ENCODE measurements around the gene ENTPD7. TPM values are rescaled to one million over a fixed set of nuclear protein-coding genes. Genes with fewer than 3 reads are reported as not detected.

Gene ENTPD7
- total and polyA plus RNA-seq, 9 of the 15 experiments (the other 6 are each of a cell fraction or from before 2014, with no cell fraction given), result 1.4 to 13.9 (median 8.5) TPM

DNA sequence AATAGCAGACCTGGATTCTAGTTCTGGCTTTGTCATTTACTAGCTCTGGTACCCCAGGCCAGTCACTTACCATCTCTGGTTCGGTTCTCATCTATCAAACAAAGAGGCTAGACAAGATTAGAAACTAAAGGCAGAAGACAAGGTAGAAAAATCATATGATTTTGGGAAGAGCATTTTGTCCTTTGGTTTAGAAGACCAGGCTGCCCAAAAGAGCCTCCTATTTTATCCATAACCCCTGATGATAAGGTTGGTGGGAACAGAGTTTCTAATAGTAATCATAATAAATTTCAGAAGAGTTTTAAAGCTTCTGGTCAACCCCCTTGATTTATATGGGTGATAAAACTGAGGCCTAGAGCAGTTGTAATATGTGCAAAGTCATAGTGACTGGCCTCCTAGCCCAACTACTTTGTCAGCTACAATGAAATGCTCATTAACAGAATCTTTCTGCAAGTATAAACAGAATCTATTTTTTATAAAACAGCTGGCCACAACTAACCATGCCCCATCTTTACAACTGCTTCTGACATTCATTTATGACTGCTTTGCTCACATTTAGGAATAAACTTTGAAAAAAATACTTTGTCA is 49.2 kb downstream of the ENTPD7 start (continued):
- TF ChIP-seq MAZ (CRISPR knock-in tag; conservative IDR thresholded peaks at IDR 0.05 in 1 of 2, IDR thresholded peaks at IDR 0.05 in 1 of 2) (no peak), ZSCAN32 (CRISPR knock-in tag; IDR thresholded peaks at IDR 0.05) (no peak), HNRNPLL (IDR thresholded peaks at IDR 0.05; ENCODE audit: low read depth, low read length, poor library complexity, severe bottlenecking) (no peak), TFAM (CRISPR knock-in tag; conservative IDR thresholded peaks at IDR 0.05) (no peak), RAD21 (CRISPR knock-in tag; conservative IDR thresholded peaks at IDR 0.05 in 1 of 2, IDR thresholded peaks at IDR 0.05 in 1 of 2) (no peak), GABPA (tag; conservative IDR thresholded peaks at IDR 0.05; ENCODE audit: low read depth) (no peak), TAF9B (IDR thresholded peaks at IDR 0.05; ENCODE audit: partially characterized antibody) (no peak), SMARCA4 (IDR thresholded peaks at IDR 0.05) (0 out of 2 replicates have a peak, but pooled peaks have one; percentile 16), HEY1 (CRISPR knock-in tag; IDR thresholded peaks at IDR 0.05; ENCODE audit: borderline replicate concordance) (no peak), TBL1XR1 (IDR thresholded peaks at IDR 0.05; ENCODE audit: low read length in 2 of 2) (no peak), ZNF146 (CRISPR knock-in tag; IDR thresholded peaks at IDR 0.05; ENCODE audit: unreplicated experiment) (no peak), ETV6 (IDR thresholded peaks at IDR 0.05; ENCODE audit: borderline replicate concordance in 1 of 2, low read depth in 2 of 2, low read length in 1 of 2) (no peak), ETV6 (CRISPR knock-in tag; IDR thresholded peaks at IDR 0.05; ENCODE audit: borderline replicate concordance) (no peak), ZBED1 (IDR thresholded peaks at IDR 0.05) (no peak), NR1H2 (CRISPR knock-in tag; IDR thresholded peaks at IDR 0.05) (no peak), RFX7 (CRISPR knock-in tag; IDR thresholded peaks at IDR 0.05) (no peak), NFE2 (IDR thresholded peaks at IDR 0.05; ENCODE audit: low read depth) (peak; percentile 94)
- TF ChIP-seq, protein P1, sequence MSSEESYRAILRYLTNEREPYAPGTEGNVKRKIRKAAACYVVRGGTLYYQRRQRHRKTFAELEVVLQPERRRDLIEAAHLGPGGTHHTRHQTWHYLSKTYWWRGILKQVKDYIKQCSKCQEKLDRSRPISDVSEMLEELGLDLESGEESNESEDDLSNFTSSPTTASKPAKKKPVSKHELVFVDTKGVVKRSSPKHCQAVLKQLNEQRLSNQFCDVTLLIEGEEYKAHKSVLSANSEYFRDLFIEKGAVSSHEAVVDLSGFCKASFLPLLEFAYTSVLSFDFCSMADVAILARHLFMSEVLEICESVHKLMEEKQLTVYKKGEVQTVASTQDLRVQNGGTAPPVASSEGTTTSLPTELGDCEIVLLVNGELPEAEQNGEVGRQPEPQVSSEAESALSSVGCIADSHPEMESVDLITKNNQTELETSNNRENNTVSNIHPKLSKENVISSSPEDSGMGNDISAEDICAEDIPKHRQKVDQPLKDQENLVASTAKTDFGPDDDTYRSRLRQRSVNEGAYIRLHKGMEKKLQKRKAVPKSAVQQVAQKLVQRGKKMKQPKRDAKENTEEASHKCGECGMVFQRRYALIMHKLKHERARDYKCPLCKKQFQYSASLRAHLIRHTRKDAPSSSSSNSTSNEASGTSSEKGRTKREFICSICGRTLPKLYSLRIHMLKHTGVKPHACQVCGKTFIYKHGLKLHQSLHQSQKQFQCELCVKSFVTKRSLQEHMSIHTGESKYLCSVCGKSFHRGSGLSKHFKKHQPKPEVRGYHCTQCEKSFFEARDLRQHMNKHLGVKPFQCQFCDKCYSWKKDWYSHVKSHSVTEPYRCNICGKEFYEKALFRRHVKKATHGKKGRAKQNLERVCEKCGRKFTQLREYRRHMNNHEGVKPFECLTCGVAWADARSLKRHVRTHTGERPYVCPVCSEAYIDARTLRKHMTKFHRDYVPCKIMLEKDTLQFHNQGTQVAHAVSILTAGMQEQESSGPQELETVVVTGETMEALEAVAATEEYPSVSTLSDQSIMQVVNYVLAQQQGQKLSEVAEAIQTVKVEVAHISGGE (CRISPR knock-in tag; IDR thresholded peaks at IDR 0.05), result no peak
- TF ChIP-seq, protein P2, sequence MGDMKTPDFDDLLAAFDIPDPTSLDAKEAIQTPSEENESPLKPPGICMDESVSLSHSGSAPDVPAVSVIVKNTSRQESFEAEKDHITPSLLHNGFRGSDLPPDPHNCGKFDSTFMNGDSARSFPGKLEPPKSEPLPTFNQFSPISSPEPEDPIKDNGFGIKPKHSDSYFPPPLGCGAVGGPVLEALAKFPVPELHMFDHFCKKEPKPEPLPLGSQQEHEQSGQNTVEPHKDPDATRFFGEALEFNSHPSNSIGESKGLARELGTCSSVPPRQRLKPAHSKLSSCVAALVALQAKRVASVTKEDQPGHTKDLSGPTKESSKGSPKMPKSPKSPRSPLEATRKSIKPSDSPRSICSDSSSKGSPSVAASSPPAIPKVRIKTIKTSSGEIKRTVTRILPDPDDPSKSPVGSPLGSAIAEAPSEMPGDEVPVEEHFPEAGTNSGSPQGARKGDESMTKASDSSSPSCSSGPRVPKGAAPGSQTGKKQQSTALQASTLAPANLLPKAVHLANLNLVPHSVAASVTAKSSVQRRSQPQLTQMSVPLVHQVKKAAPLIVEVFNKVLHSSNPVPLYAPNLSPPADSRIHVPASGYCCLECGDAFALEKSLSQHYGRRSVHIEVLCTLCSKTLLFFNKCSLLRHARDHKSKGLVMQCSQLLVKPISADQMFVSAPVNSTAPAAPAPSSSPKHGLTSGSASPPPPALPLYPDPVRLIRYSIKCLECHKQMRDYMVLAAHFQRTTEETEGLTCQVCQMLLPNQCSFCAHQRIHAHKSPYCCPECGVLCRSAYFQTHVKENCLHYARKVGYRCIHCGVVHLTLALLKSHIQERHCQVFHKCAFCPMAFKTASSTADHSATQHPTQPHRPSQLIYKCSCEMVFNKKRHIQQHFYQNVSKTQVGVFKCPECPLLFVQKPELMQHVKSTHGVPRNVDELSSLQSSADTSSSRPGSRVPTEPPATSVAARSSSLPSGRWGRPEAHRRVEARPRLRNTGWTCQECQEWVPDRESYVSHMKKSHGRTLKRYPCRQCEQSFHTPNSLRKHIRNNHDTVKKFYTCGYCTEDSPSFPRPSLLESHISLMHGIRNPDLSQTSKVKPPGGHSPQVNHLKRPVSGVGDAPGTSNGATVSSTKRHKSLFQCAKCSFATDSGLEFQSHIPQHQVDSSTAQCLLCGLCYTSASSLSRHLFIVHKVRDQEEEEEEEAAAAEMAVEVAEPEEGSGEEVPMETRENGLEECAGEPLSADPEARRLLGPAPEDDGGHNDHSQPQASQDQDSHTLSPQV (IDR thresholded peaks at IDR 0.05), result peak; percentile 85
